Endothelial cell of umbilical vein (primary cell): ENCODE data around the gene CMTM6. TPM values are rescaled to one million over a fixed set of nuclear protein-coding genes. Genes with fewer than 3 reads are reported as not detected.

Experiments used
- BruUV-seq: library from RNA; stranded (reverse); fragments of 400-500 nt; replicated peaks from 2 replicates; lab custom pipeline; 2021; lab: Mats Ljungman, UMichigan
- CTCF ChIA-PET: fragments of 300-600, 350-600 bp; sonication (Branson Sonifier 250); formaldehyde crosslinking; loops from one replicate; lab custom pipeline; 2021; ENCODE audit warnings: antibody characterized with exemption, inconsistent platforms; lab: Charles Lee
- POLR2A ChIA-PET: fragments of 300-600, 350-600 bp; sonication (Branson Sonifier 250); formaldehyde crosslinking; loops from one replicate; lab custom pipeline; 2021; ENCODE audit warnings: antibody characterized with exemption, inconsistent platforms; lab: Charles Lee
- DNase-seq: peaks from one replicate; pipeline ENCODE4 v3.0.0-alpha.2; 2011; ENCODE audit warnings: low read depth, low spot score
- FAIRE-seq: peaks from 2 replicates; lab custom pipeline; 2011; peaks lifted over from hg19 to GRCh38; lab: Jason Lieb, UNC
- H2AFZ ChIP-seq: 2 replicates; pipeline ENCODE4 v1.6.0; 2012; ENCODE audit warnings: low read depth, low read length, control low read depth, inconsistent platforms
- H3K27ac ChIP-seq: 2 replicates; pipeline ENCODE4 v1.5.1; 2011; ENCODE audit warnings: low read depth, mild to moderate bottlenecking, control low read depth, low read length, moderate library complexity; ENCODE audit not compliant: insufficient read depth
- H3K27me3 ChIP-seq, 2 experiments: 2 replicates each; pipeline versions ENCODE4 v1.6.0 to v1.6.1; 2011; ENCODE audit warnings: low read length in 2 of 2, mixed read lengths in 1 of 2; ENCODE audit not compliant: control insufficient read depth in 2 of 2, insufficient read depth in 2 of 2
- H3K36me3 ChIP-seq, 2 experiments: 2 replicates in 1 of 2; 3 replicates in 1 of 2; pipeline ENCODE4 v1.5.1; 2011; ENCODE audit warnings: low read length in 2 of 2, mild to moderate bottlenecking in 1 of 2, moderate library complexity in 1 of 2; ENCODE audit not compliant: control insufficient read depth in 2 of 2, insufficient read depth in 2 of 2; ENCODE audit errors: extremely low read depth in 1 of 2
- H3K4me1 ChIP-seq: 3 replicates; pipeline ENCODE4 v1.5.1; 2011; ENCODE audit warnings: mild to moderate bottlenecking, low read length; ENCODE audit not compliant: control insufficient read depth, insufficient read depth; ENCODE audit errors: extremely low read depth
- H3K4me2 ChIP-seq: 2 replicates; pipeline ENCODE4 v1.6.1; 2011; ENCODE audit warnings: low read length, control low read depth, mixed read lengths; ENCODE audit not compliant: insufficient read depth
- H3K4me3 ChIP-seq, 3 experiments: fragments of 200-600 bp in 1 of 3; sonication (generic), shearing (Covaris generic) in 1 of 3; replicated peaks in 1 of 3; 2 replicates each; pipeline ENCODE4 v1.5.1; 2011 to 2016; ENCODE audit warnings: control low read depth in 3 of 3, low read length in 3 of 3, mild to moderate bottlenecking in 2 of 3, inconsistent platforms in 1 of 3, low read depth in 1 of 3, moderate library complexity in 1 of 3; ENCODE audit not compliant: insufficient read depth in 1 of 3
- H3K79me2 ChIP-seq: 2 replicates; pipeline ENCODE4 v1.6.0; 2012; ENCODE audit warnings: low read length, inconsistent platforms; ENCODE audit not compliant: control insufficient read depth, insufficient read depth
- H3K9ac ChIP-seq: replicated peaks from 2 replicates; pipeline ENCODE3; 2011; ENCODE audit warnings: low read length, control low read depth; ENCODE audit not compliant: insufficient read depth; ENCODE audit errors: extremely low read depth
- H3K9me1 ChIP-seq: replicated peaks from 3 replicates; pipeline ENCODE4 v1.6.0; 2011; ENCODE audit warnings: mild to moderate bottlenecking, low read length; ENCODE audit not compliant: control insufficient read depth, insufficient read depth; ENCODE audit errors: extremely low read depth
- H3K9me3 ChIP-seq: replicated peaks from 2 replicates; pipeline ENCODE4 v1.5.1; 2012; ENCODE audit warnings: low read length, inconsistent platforms; ENCODE audit not compliant: control insufficient read depth, insufficient read depth
- H4K20me1 ChIP-seq: replicated peaks from 2 replicates; pipeline ENCODE3; 2011; ENCODE audit warnings: mild to moderate bottlenecking, low read length; ENCODE audit not compliant: control insufficient read depth, insufficient read depth; ENCODE audit errors: extremely low read depth
- CTCF ChIP-seq, 2 donors: IDR thresholded peaks; 1 replicate in 1 of 2; 2 replicates in 1 of 2; pipeline ENCODE4 v1.5.1; 2011; ENCODE audit warnings: low read length in 2 of 2, mild to moderate bottlenecking in 2 of 2, moderate library complexity in 2 of 2, control low read depth in 1 of 2, inconsistent platforms in 1 of 2, low read depth in 1 of 2; ENCODE audit not compliant: insufficient read depth in 1 of 2; ENCODE audit errors: extremely low read depth in 1 of 2
- EZH2 ChIP-seq: IDR thresholded peaks from 2 replicates; pipeline ENCODE4 v1.6.1; 2012; ENCODE audit warnings: borderline replicate concordance, low read depth, mild to moderate bottlenecking, moderate library complexity, low read length, inconsistent platforms; ENCODE audit not compliant: severe bottlenecking
- FOS ChIP-seq: IDR thresholded peaks from 2 replicates; pipeline ENCODE4 v1.6.1; 2011; ENCODE audit warnings: mild to moderate bottlenecking, low read length, moderate library complexity, borderline replicate concordance; ENCODE audit not compliant: insufficient read depth
- GATA2 ChIP-seq: IDR thresholded peaks from 2 replicates; pipeline ENCODE4 v1.7.0; 2011; ENCODE audit warnings: low read depth, mild to moderate bottlenecking, moderate library complexity, mixed read lengths, low read length; ENCODE audit not compliant: insufficient read length, insufficient read depth
- JUN ChIP-seq: IDR thresholded peaks from 2 replicates; pipeline ENCODE4 v1.6.1; 2011; ENCODE audit warnings: borderline replicate concordance, low read depth; ENCODE audit not compliant: insufficient read length, insufficient read depth
- MAX ChIP-seq: IDR thresholded peaks from 2 replicates; pipeline ENCODE4 v1.6.1; 2011; ENCODE audit not compliant: insufficient read depth, insufficient read length
- MYC ChIP-seq: IDR thresholded peaks from one replicate; pipeline ENCODE4 v1.6.1; 2011; ENCODE audit warnings: mild to moderate bottlenecking, low read depth, low read length
- POLR2A ChIP-seq: IDR thresholded peaks from 2 replicates; pipeline ENCODE4 v1.6.1; 2012; ENCODE audit warnings: low read depth, mild to moderate bottlenecking, control low read depth, low read length
- POLR2AphosphoS5 ChIP-seq: IDR thresholded peaks from 2 replicates; pipeline ENCODE4 v1.6.1; 2012; ENCODE audit warnings: low read depth, mild to moderate bottlenecking, control low read depth, low read length, moderate library complexity; ENCODE audit not compliant: insufficient read depth
- dilution Hi-C: fragments of 300-500 bp; cut with MboI; formaldehyde crosslinking; loops from one replicate; pipeline ENCODE4 v1.15.0; 2019; ENCODE audit warnings: low sequenced_read_pairs; ENCODE audit not compliant: extremely low pct_ligation_motif_present
- intact Hi-C: fragments of 100-400 bp; cut with micrococcal nuclease; formaldehyde crosslinking; loops from one replicate; pipeline ENCODE4 v1.10.0; 2022
- polyA plus RNA-seq, 4 experiments: library from polyadenylated mRNA; depleted of rRNA in 3 of 4; stranded (reverse) in 3 of 4; unstranded in 1 of 4; fragments of >200 nt; gene quantifications; 2 replicates each; pipeline versions ENCODE4 v1.2.1 to v1.2.3, GENCODE V29; 2011 to 2012; ENCODE audit warnings: missing spikeins in 1 of 4
- total RNA-seq: library from RNA; stranded (reverse); gene quantifications from 2 replicates; pipeline ENCODE4 v1.2.3, GENCODE V29; 2021

Gene CMTM6
- total and polyA plus RNA-seq, 2 donors (not counting 3 experiments of a cell fraction or from before 2014, with no cell fraction given), result 38.0 to 56.3 TPM

GRCh38 chr3:32443478-32443877 is 59.2 kb downstream of the CMTM6 start:
- H4K20me1 ChIP-seq, result no peaks in the 10 kb centered on the region
- H3K4me1 ChIP-seq, result peaks cover 22% of the 10 kb centered on the region
- BruUV-seq, result no TSS peak
- H3K9me1 ChIP-seq, result no peaks in the 10 kb centered on the region
- intact Hi-C loops (loop anchor here (1.0 kb wide), 3 partner anchors 21 to 42 kb away; no protein-coding TSS in a partner anchor), dilution Hi-C loops (no loop called here)
- no peaks in the 10 kb centered on the region for H3K9me3 ChIP-seq
- ChIA-PET POLR2A (no interaction called here), CTCF (interaction anchor here (0.8 to 1.1 kb wide), 3 partner anchors 13 to 25 kb away, joined by 3 to 7 read pairs (median 3); no protein-coding TSS in a partner anchor)
- peak overlapping the region; percentile 10 for H3K4me2 ChIP-seq
- no peaks in the 10 kb centered on the region for H3K27me3 ChIP-seq
- H3K36me3 ChIP-seq, result peaks cover 0 to 4% of the 10 kb centered on the region in 2 experiments
- no peak overlapping the region for H3K4me3 ChIP-seq
- H2AFZ ChIP-seq, result no peak overlapping the region
- peak overlapping the region; percentile 60 for H3K27ac ChIP-seq
- peak; percentile 96 for DNase-seq
- peaks cover 38% of the 10 kb centered on the region for H3K79me2 ChIP-seq
- TF ChIP-seq EZH2 (no peak), JUN (peak; percentile 75), FOS (peak; percentile 65), POLR2A (no peak), MAX (no peak), POLR2AphosphoS5 (peak; percentile 36), MYC (no peak), GATA2 (peak; percentile 51), CTCF (IDR thresholded peaks at IDR 0.05; ENCODE audit: extremely low read depth in 1 of 2, insufficient read depth in 1 of 2, low read depth in 1 of 2, low read length in 2 of 2) (no peak)
- FAIRE-seq, result peak; percentile 87
- H3K9ac ChIP-seq, result no peak overlapping the region
